HTR-8/SVneo (cell line): ENCODE data around the gene CEACAM21.

ENCODE experiments used
- DNase-seq: peaks from one replicate; pipeline ENCODE4 v3.0.0; 2011; ENCODE audit warnings: low spot score, mixed read lengths; ENCODE audit not compliant: insufficient read length
- FAIRE-seq: peaks from 2 replicates; lab custom pipeline; 2011; peaks lifted over from hg19 to GRCh38; lab: Jason Lieb, UNC

The CEACAM21 gene

DNA sequence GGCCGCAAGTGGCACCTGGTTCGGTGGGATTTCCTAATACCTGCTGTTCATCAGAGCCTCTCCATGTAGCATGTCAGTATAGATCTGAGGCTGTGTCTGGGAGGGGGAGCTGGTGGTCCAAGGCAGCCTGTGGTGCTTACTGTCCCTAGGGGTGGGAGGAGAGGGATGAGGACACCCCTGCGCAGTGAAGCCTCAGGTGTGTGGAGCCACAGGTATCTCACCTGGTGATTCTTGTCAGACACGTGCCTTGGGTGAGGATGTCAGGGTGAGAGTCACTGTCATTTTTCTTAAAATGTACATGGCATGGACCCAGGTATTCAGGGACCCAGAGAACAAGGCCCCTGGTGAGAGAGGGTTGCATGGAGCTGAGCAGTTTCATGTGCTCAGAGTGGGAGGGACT is 39.2 kb downstream of the CEACAM21 start:
- DNase-seq (no peak), FAIRE-seq (no peak)

DNA sequence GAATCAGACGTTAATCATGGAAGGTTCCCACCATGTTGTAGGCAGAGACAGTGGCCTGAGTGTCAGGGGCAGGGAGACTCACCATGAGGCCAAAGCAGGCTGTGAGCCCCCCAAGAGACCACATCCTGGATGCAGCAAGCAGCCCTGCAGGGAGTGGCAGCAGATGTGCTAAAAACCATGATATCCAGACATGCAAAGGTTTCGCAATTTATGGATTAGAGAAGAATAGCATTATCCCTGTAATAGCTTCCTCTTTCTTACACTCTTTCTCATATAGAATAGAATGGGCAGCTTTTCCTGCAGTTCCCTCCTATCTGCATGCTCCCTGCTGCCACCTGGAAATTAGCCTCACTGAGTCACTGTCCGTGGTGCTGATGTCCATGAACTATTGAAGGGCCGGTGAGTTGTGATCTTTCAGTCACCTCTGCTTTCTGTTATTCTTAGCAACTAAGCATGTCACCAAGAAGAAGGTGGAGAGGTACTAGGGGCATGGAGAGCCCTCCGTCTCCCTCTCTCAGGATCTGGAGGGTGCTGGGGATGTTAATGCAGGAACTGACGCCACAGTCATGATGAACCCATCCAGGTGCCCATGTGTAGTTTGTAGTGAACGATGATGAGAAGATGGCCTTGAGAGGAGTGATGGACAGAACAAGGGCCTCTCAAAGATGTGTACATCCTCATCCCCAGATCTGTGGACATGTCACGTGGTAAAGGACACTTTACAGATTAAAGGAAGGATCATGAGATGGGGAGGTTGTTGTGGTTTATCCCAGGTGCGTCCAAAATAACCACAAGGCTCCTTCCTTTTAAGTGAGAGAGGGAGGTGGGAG is 41.0 kb downstream of the CEACAM21 start:
- FAIRE-seq: no peak
- peak; percentile 19 for DNase-seq

DNA sequence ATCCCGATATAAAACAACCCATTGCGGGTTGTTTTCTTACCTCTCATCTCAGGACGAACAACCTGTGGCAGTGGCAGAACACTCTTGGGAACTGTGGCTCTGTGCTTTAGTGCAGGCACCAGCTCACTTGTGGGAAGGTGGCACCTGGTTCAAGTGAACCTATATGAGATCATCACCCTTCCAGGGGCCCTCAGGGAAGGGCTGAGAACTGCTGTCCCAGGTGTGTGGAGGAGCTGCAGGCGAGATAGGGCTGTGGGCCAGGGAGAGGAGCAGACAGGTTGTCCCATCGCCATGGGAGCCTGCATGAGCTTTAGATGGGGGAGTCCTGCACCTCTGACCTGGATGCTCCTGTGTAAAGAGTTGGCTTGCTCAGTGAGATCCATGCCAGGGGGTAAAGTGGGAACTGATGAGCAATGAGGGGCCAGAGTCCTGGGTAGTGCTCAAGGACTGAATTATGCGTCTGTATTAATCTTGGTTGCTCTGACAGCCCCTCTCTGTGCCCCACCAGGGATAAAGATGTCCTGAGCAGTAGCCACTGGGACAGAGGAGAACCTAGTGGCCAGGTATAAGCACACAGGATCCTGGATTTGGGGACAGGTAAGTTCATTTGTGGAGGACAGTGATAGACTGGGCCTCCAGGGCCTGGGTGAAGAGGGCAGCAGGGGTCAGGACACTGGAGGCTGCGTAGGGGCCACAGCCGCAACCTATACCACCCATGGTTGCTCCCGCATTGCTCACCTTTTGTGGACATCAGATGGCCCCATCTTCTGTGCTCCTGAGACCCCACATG is 42.2 kb downstream of the CEACAM21 start:
- DNase-seq: no peak
- FAIRE-seq: no peak

DNA sequence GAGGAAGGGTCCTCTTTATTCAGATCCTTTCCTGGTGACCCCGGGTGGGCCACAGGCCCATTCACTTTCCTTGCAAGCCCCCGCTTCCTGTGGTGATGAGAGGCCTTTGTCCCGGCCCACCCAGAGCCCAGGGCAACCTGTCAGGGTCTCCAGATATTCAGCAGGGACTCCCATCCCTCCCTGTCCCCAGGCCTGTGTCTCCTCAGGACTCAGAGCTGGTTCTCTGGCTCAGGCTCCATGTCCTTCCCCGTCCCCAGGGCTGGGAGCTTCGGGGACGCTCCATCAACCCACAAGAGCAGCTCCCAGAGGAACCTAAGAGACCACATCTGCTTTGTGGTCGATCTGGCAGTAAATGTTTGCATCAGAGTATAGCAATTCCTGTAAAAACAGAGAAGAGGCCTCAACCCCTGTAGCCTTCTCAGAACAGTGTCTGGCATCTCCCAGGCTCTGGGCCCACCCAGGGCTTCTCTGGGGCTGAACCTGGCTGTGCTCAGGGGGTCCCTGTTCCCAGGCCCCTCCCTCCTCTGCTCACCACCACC is 43.1 kb downstream of the CEACAM21 start:
- FAIRE-seq: no peak
- DNase-seq: no peak

DNA sequence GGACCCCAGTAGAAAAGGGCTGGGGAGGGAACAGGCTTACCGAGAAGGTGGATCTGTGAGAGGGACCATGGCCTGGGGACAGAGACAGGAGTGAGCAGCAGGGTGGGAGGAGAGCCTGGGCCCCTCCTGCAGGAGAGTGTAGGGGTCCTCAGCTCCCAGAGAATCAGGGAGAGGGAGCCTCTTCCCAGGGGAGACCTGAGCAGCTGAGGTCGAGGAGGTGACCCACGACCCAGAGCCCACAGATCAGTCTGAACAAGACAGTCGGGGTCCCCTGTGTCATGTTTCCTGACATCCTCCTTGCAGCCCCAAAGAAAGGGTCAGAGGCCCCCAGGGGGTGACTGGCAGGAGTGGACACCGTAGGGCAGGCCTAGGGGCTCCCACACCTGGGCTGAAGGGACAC is 44.2 kb downstream of the CEACAM21 start:
- no peak for FAIRE-seq
- no peak for DNase-seq

DNA sequence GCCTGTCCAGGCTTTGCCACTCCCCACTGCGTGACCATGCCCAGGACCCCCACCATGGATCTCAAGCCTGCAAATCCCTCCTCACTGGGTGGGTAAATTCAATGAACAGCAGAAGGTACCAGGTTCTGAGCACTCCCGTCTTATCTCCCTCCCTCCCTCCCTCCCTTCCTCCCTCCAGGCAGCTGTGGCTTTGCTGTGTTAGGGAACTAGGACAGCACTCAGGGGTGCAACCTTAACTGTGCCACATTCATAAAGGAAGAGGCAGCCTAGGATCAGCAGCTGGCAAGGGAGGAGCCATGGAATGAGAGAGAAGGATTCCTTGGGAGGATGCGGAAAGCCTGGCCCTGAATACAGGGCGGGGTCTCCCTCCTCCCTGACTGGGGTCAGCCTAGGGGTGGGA is 45.3 kb downstream of the CEACAM21 start:
- no peak for DNase-seq
- no peak for FAIRE-seq

DNA sequence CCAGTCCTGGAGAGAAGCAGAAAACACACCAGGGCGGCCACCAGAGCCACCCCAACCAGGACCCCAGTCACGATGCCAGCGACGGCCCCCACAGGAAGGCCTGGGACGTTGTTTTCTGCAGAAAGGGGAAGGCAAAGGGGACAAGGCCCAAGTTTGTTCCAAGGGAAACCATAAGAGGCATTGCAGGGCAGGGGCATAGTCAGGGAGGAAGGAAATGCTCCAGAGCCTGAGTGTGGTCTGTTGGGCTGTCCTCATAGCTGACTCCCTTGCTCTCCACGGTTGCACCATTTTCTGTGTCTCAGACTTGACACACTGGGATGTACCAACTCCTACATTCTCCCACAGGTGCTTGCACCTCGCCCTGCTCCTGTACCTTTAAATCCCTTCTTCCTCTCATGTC is 45.7 kb downstream of the CEACAM21 start:
- DNase-seq (no peak), FAIRE-seq (no peak)

DNA sequence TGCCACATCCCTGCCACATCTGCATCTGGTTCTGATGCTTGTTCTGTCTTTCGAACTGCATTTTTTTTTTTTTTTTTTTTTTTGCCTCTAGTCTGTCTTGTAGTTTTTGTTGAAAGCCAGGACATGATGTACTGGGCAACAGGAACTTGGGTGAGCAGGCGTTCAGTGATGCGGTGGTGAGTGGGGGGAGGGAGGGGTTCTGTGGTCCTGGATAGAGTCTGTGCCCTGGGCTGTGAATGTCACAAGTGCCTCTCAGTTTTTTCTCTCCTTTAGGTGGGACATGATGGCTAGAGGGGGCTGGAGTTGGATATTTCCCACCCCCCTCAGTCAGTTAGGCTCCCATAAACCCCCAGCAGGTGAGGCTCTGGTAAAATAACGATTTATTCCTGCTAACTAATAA is 47.4 kb downstream of the CEACAM21 start:
- DNase-seq (no peak), FAIRE-seq (no peak)

DNA sequence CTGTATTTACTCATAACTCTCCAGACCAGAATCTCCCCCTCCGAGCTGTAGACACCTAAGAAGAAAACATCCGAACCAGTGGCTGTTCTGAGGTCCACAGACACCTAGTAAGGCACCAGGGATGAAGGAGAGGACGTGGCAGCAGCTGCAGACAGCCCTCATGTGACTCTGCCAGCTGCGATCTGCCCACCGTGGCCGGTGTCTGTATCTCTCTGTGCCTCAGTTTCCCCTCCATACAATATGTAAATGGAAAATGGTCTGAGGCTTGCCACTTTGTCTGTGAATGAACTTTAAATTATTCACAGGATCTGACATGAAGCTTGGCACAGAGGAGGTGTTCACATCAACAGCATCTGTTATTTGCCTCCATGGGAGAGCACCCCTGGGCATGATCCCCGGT is 48.5 kb downstream of the CEACAM21 start:
- DNase-seq (no peak), FAIRE-seq (no peak)

DNA sequence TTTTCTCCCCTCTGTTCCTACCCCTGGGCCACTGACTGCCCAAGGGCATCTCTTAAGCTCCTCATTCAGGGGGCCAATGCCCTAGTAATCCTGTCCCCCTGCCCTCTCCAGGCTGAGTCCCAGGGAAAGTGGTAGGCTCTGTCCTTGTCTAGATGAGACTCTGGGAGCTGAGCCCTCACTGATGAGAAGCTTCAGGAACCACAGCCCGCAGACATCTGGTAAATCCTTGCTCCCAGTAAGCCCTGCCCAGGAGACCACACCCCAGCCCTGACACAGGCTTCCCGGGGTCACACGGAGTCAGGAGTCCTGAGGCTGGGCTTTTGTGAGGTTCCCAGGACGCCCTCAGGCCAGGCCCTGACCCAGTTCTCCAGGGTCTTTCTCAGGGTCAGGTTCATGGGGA is 49.0 kb downstream of the CEACAM21 start:
- FAIRE-seq (no peak), DNase-seq (no peak)

DNA sequence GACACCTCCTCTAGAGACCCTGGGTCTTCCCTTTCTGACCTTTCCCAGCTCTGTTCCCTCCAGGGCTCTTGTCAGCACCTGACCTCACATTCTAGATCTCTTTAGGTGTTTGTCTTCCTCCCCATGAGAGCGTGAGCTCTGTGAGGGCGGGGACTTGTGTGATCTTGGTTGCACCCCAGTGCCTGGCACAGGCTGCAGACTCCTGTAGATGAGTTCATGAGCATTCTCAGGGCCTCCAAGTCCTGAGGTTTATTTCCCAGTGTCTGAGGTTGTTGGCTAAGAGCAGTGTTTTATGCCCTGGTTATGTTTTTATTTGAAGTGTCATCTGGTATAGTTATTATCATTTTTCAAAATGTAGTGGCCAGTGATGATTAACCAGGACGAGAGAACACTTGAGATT is 50.3 kb downstream of the CEACAM21 start:
- FAIRE-seq (no peak), DNase-seq (no peak)

DNA sequence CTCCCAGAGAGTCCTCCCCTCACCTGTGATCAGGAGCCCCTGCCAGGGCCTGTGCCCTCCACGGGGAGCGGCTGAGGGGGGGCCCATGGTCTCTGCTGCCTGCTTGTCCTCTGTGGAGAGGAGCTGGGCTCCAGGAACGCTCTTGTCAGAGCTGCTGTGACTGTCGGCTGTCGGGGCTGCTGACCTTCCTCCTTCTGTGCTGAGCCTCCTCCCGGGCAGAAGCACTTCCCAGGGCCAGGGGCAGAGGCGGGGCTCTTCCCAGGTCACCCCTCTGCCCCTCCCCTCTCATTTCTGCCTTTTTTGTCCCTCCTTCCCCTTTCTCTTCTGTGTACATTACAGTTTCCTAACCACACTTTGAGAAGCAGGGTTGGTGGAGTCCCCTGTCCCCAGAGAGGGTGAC is 50.9 kb downstream of the CEACAM21 start, which contains the start of gene CEACAM4:
Gene CEACAM4, minus strand, starts transcription at position 198 of the 400 bp plus-strand sequence. Its CDS starts 111 bp downstream, at position 87.
- FAIRE-seq: no peak
- no peak for DNase-seq

DNA sequence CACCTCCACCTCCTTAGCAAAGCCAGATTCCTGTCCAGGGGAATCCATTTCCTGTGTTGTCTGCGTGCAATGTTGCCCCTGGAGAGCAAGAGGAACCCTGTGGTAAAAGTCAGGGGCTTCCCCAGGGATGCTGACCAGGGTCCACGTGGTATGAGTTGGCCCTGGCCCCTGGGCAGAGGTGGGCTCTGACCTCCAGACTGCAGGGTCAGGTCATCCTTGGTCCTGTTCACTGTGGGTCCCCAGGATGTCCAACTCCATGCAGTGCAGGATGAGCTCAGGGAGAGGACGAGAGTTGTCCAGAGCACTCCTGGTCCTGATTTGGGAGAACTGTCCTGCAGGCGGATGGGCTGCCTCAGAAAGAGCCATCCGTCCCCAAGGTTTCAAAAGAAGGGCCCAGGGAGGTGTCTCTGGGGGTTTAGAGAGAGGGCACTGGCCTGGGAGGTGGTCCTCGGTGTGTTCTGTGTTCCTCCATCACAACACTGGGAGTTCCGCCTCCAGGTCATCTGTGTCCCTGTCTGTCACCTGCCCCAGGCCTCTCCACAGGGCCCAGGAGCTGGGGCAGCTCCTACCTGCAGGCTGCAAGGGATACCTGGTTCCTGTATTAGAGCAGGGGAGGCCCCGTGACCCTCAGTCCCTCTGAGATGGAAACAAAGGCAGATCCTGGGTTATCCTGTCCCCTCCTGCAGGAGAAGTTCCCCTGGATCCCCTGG is 52.2 kb downstream of the CEACAM21 start:
- DNase-seq: no peak
- no peak for FAIRE-seq
